Measurements from ENCODE around the gene ZBTB7C. TPM values are rescaled to one million over a fixed set of nuclear protein-coding genes. Genes with fewer than 3 reads are reported as not detected.

The ZBTB7C gene
- total RNA-seq, 1 experiment from 2014 or later = 0.33 TPM

DNA sequence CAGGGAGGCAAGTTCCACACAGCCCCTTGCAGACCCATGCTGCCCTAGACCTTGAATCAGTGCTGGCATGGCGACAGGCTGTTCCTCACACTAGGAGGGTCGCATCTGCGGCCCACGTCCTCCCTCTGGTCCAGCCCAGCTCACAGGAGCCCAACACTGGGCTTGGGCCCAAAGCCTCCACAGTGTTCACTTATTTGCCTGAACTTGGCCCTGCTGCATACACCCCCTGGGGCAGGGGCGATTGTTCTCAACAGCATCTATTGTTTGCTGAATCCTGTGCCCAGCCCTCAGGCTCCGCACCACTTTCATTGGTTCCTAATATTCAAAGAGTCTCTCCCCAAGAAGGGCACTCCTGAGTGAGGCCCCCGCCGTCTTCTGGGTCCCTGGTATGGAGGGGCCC lies 90.7 kb downstream of the ZBTB7C start:
- Mint-ChIP-seq H3K4me3 (no peak overlapping the region), H3K4me1 (peaks cover 30 to 46% of the 10 kb centered on the region in 2 experiments), H3K27ac (no peak overlapping the region), H3K27me3 (ENCODE audit: low read depth) (peaks cover 1% of the 10 kb centered on the region; the same call in 1 of the 2 replicates), H3K9me3 (no peaks in the 10 kb centered on the region; a peak in 1 of 5 replicates), H3K36me3 (ENCODE audit: insufficient read depth in 1 of 3, low read depth in 3 of 3) (no peaks in the 10 kb centered on the region)
- Histone ChIP-seq H2BK20ac (ENCODE audit: low read depth, low read length, poor library complexity, severe bottlenecking) (no peak overlapping the region), H3K4me1 (ENCODE audit: insufficient read depth, low read length) (peaks cover 5% of the 10 kb centered on the region; the same call in 1 of the 2 replicates), H2BK15ac (ENCODE audit: low read depth, low read length) (no peak overlapping the region), H3K79me2 (ENCODE audit: insufficient read depth, low read length) (no peaks in the 10 kb centered on the region), H2BK12ac (ENCODE audit: insufficient read length, low read depth, low read length) (no peak overlapping the region), H2AFZ (ENCODE audit: low read length) (no peak overlapping the region), H4K91ac (ENCODE audit: insufficient read length, low read depth, low read length) (no peak overlapping the region), H3K14ac (ENCODE audit: insufficient read depth, low read length) (no peak overlapping the region), H3K27me3 (ENCODE audit: insufficient read depth, low read length) (no peaks in the 10 kb centered on the region), H3K9me3 (ENCODE audit: control insufficient read depth, low read depth, low read length) (no peaks in the 10 kb centered on the region), H3K18ac (ENCODE audit: insufficient read length, low read depth, low read length) (no peak overlapping the region), H3K4ac (ENCODE audit: low read depth, low read length) (no peak overlapping the region), H3K56ac (ENCODE audit: insufficient read length, low read depth, low read length) (no peak overlapping the region), H4K8ac (replicated peaks; ENCODE audit: insufficient read length, low read depth, low read length) (no peak overlapping the region), H3K27ac (ENCODE audit: insufficient read length, low read depth, low read length) (no peak overlapping the region), H3K4me2 (ENCODE audit: insufficient read depth, insufficient read length, low read length) (no peak overlapping the region), H2AK5ac (ENCODE audit: insufficient read length, low read length) (no peak overlapping the region), H3K9ac (ENCODE audit: extremely low read depth, insufficient read length, low read length) (no peak overlapping the region), H4K20me1 (ENCODE audit: control insufficient read depth, insufficient read depth, insufficient read length) (no peaks in the 10 kb centered on the region), H3K23me2 (ENCODE audit: insufficient read length, low read depth, low read length, poor library complexity, severe bottlenecking) (no peaks in the 10 kb centered on the region), H4K5ac (ENCODE audit: insufficient read length, low read depth, low read length) (no peak overlapping the region), H3K23ac (ENCODE audit: insufficient read length, low read depth, low read length) (no peak overlapping the region), H2BK120ac (ENCODE audit: low read depth, low read length, poor library complexity, severe bottlenecking) (no peak overlapping the region), H3T11ph (ENCODE audit: low read length) (no peak overlapping the region), H3K79me1 (ENCODE audit: insufficient read depth, low read depth, low read length, poor library complexity, severe bottlenecking) (no peaks in the 10 kb centered on the region), H2BK5ac (ENCODE audit: insufficient read length, low read length) (no peak overlapping the region)
- DNase-seq = no peak
- TF ChIP-seq, protein P1, sequence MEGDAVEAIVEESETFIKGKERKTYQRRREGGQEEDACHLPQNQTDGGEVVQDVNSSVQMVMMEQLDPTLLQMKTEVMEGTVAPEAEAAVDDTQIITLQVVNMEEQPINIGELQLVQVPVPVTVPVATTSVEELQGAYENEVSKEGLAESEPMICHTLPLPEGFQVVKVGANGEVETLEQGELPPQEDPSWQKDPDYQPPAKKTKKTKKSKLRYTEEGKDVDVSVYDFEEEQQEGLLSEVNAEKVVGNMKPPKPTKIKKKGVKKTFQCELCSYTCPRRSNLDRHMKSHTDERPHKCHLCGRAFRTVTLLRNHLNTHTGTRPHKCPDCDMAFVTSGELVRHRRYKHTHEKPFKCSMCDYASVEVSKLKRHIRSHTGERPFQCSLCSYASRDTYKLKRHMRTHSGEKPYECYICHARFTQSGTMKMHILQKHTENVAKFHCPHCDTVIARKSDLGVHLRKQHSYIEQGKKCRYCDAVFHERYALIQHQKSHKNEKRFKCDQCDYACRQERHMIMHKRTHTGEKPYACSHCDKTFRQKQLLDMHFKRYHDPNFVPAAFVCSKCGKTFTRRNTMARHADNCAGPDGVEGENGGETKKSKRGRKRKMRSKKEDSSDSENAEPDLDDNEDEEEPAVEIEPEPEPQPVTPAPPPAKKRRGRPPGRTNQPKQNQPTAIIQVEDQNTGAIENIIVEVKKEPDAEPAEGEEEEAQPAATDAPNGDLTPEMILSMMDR (conservative IDR thresholded peaks at IDR 0.05) = no peak
- WGBS (ENCODE audit: extremely low coverage, insufficient read length, low lambda C conversion rate) = no CpG with 5 or more reads among the region's 8 CpGs

Measured in H9 (cell line).